HepG2 (cell line): ENCODE results near the gene ADAMTS4. TPM values are rescaled to one million over a fixed set of nuclear protein-coding genes. Genes with fewer than 3 reads are reported as not detected.

Experiments
- DNMT1 ChIP-seq: sonication (generic); formaldehyde crosslinking; IDR thresholded peaks from 2 replicates; pipeline ENCODE4 v1.5.1; 2020; ENCODE audit warnings: mild to moderate bottlenecking, missing genetic modification reagents
- ELF1 ChIP-seq: sonication (generic); formaldehyde crosslinking; IDR thresholded peaks from 2 replicates; pipeline ENCODE4 v1.4.0; 2020; ENCODE audit warnings: missing genetic modification reagents
- KLF16 ChIP-seq, 2 experiments: sonication (generic) in 1 of 2; formaldehyde crosslinking in 1 of 2; IDR thresholded peaks; 2 replicates each; pipeline versions ENCODE4 v1.6.1 to v1.8.0; 2016 to 2023; ENCODE audit warnings: missing genetic modification reagents in 2 of 2, missing compliant biosample characterization in 1 of 2
- MLX ChIP-seq: IDR thresholded peaks from 2 replicates; pipeline ENCODE4 v1.6.1; 2016
- RELA ChIP-seq: sonication (generic); formaldehyde crosslinking; IDR thresholded peaks from 2 replicates; pipeline ENCODE4 v1.4.0; 2020; ENCODE audit warnings: missing genetic modification reagents
- SAFB2 ChIP-seq: sonication (generic); formaldehyde crosslinking; IDR thresholded peaks from 2 replicates; pipeline ENCODE4 v1.5.1; 2020; ENCODE audit warnings: missing genetic modification reagents, low read depth, mild to moderate bottlenecking, borderline replicate concordance
- SSRP1 ChIP-seq: IDR thresholded peaks from 2 replicates; pipeline ENCODE4 v1.6.1; 2016; ENCODE audit warnings: control low read depth
- ZNF30 ChIP-seq: sonication (generic); formaldehyde crosslinking; IDR thresholded peaks from 2 replicates; pipeline ENCODE4 v1.5.0; 2020; ENCODE audit warnings: mild to moderate bottlenecking, missing genetic modification reagents
- ZNF552 ChIP-seq: sonication (generic); formaldehyde crosslinking; IDR thresholded peaks from 2 replicates; pipeline ENCODE4 v1.9.0; 2022; ENCODE audit warnings: missing genetic modification reagents, mild to moderate bottlenecking, borderline replicate concordance
- ZNF777 ChIP-seq: sonication (generic); formaldehyde crosslinking; IDR thresholded peaks from 2 replicates; pipeline ENCODE4 v1.4.0; 2020; ENCODE audit warnings: missing genetic modification reagents
- ZNF780A ChIP-seq: sonication (generic); formaldehyde crosslinking; IDR thresholded peaks from 2 replicates; pipeline ENCODE4 v1.8.0; 2022; ENCODE audit warnings: mild to moderate bottlenecking, missing genetic modification reagents, moderate library complexity
- polyA plus RNA-seq, 8 experiments: library from polyadenylated mRNA; depleted of rRNA in 3 of 8; stranded (reverse) in 7 of 8; unstranded in 1 of 8; fragments of >200 nt; fragmentation: Illumina TruSeq in 4 of 8; extraction: Trizol in 4 of 8; gene quantifications; 2 replicates each; pipeline versions ENCODE4 v1.2.1 to v1.2.3, GENCODE V29; 2011 to 2016; ENCODE audit warnings: low read depth in 4 of 8, missing spikeins in 1 of 8, mixed read lengths in 1 of 8; ENCODE audit not compliant: insufficient read depth in 1 of 8
- total RNA-seq, 5 experiments: library from RNA; depleted of rRNA; stranded (reverse); fragments of >200 nt; fragmentation: Illumina TruSeq; extraction: Trizol; gene quantifications; 2 replicates each; pipeline ENCODE4 v1.2.3, GENCODE V29; 2016; ENCODE audit warnings: low read depth in 1 of 5
- TF ChIP-seq, protein P1 (sequence below): sonication (generic); formaldehyde crosslinking; IDR thresholded peaks from 2 replicates; pipeline ENCODE4 v1.8.0; 2022; ENCODE audit warnings: missing genetic modification reagents, low read depth, mild to moderate bottlenecking, borderline replicate concordance
- TF ChIP-seq, protein P2 (sequence below): sonication (generic); formaldehyde crosslinking; IDR thresholded peaks from 2 replicates; pipeline ENCODE4 v1.5.1; 2020; ENCODE audit warnings: mild to moderate bottlenecking, missing genetic modification reagents, borderline replicate concordance
- TF ChIP-seq, protein P3 (sequence below): sonication (generic); formaldehyde crosslinking; IDR thresholded peaks from 2 replicates; pipeline ENCODE4 v1.8.1; 2023; ENCODE audit warnings: missing genetic modification reagents, inconsistent platforms, borderline replicate concordance
- TF ChIP-seq, protein P4 (sequence below), 2 experiments: fragments of 450-650 bp in 1 of 2; sonication (generic) in 1 of 2; formaldehyde crosslinking; IDR thresholded peaks; 2 replicates each; pipeline versions ENCODE4 v1.5.0 to v1.8.0; 2020 to 2022; ENCODE audit warnings: mild to moderate bottlenecking in 1 of 2, missing genetic modification reagents in 1 of 2
- TF ChIP-seq, protein P5 (sequence below): sonication (generic); formaldehyde crosslinking; IDR thresholded peaks from 2 replicates; pipeline ENCODE4 v1.4.0; 2020; ENCODE audit warnings: missing genetic modification reagents

The ADAMTS4 gene
- total and polyA plus RNA-seq, 2 of the 13 experiments (the other 11 are each of a cell fraction or from before 2014, with no cell fraction given): 0.51 to 1.7 TPM

DNA sequence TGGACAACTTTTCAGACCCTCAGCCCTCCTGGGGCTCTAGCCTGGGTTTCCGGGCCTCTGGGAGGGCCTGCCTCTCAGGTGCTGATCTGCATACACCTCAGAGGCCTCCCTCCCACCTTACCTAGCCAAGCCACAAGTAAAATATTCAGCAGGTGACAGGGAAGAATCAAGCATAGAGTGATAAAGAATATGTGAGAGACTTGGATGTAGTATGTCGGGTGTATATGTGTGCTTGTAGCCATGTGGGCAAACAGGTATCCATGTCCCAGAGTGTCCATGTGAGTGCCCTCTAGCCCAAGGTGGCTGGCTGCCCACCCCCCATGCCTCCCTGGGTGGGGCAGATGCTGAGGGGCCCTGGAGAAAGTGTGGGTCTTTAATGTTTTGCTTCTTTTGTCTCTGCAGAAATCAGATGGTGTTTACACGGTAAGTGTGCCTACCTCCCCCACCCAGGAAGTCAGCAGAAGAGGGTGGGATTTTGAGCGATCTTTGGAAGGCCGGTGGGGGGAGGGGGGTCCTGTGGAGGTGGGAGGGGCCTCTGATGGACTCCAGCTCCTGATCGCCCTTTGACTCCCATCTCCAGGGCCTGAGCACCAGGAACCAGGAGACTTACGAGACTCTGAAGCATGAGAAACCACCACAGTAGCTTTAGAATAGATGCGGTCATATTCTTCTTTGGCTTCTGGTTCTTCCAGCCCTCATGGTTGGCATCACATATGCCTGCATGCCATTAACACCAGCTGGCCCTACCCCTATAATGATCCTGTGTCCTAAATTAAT is 19.6 kb upstream of the ADAMTS4 start (continued):
- TF ChIP-seq ZNF780A (CRISPR knock-in tag): no peak
- TF ChIP-seq, protein P1, sequence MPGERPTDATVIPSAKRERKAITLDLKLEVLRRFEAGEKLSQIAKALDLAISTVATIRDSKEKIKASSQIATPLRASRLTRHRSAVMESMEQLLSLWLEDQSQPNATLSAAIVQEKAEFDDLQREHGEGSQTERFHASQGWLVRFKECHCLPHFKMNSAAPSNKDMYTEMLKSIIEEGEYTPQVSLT (CRISPR knock-in tag): no peak
- peak; percentile 81 for TF ChIP-seq ELF1 (CRISPR knock-in tag)
- TF ChIP-seq SAFB2: no peak; the same call in 1 of the 2 replicates
- TF ChIP-seq, protein P2, sequence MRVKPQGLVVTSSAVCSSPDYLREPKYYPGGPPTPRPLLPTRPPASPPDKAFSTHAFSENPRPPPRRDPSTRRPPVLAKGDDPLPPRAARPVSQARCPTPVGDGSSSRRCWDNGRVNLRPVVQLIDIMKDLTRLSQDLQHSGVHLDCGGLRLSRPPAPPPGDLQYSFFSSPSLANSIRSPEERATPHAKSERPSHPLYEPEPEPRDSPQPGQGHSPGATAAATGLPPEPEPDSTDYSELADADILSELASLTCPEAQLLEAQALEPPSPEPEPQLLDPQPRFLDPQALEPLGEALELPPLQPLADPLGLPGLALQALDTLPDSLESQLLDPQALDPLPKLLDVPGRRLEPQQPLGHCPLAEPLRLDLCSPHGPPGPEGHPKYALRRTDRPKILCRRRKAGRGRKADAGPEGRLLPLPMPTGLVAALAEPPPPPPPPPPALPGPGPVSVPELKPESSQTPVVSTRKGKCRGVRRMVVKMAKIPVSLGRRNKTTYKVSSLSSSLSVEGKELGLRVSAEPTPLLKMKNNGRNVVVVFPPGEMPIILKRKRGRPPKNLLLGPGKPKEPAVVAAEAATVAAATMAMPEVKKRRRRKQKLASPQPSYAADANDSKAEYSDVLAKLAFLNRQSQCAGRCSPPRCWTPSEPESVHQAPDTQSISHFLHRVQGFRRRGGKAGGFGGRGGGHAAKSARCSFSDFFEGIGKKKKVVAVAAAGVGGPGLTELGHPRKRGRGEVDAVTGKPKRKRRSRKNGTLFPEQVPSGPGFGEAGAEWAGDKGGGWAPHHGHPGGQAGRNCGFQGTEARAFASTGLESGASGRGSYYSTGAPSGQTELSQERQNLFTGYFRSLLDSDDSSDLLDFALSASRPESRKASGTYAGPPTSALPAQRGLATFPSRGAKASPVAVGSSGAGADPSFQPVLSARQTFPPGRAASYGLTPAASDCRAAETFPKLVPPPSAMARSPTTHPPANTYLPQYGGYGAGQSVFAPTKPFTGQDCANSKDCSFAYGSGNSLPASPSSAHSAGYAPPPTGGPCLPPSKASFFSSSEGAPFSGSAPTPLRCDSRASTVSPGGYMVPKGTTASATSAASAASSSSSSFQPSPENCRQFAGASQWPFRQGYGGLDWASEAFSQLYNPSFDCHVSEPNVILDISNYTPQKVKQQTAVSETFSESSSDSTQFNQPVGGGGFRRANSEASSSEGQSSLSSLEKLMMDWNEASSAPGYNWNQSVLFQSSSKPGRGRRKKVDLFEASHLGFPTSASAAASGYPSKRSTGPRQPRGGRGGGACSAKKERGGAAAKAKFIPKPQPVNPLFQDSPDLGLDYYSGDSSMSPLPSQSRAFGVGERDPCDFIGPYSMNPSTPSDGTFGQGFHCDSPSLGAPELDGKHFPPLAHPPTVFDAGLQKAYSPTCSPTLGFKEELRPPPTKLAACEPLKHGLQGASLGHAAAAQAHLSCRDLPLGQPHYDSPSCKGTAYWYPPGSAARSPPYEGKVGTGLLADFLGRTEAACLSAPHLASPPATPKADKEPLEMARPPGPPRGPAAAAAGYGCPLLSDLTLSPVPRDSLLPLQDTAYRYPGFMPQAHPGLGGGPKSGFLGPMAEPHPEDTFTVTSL (CRISPR knock-in tag): 0 out of 2 replicates have a peak, but pooled peaks have one; percentile 10
- TF ChIP-seq, protein P3, sequence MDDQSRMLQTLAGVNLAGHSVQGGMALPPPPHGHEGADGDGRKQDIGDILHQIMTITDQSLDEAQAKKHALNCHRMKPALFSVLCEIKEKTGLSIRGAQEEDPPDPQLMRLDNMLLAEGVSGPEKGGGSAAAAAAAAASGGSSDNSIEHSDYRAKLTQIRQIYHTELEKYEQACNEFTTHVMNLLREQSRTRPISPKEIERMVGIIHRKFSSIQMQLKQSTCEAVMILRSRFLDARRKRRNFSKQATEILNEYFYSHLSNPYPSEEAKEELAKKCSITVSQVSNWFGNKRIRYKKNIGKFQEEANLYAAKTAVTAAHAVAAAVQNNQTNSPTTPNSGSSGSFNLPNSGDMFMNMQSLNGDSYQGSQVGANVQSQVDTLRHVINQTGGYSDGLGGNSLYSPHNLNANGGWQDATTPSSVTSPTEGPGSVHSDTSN (CRISPR knock-in tag): no peak
- TF ChIP-seq SSRP1: 0 out of 2 replicates have a peak, but pooled peaks have one; percentile 37
- peak in 1 of 2 experiments; percentile 8; a peak in 1 of 4 replicates for TF ChIP-seq KLF16 (CRISPR knock-in tag; IDR thresholded peaks at IDR 0.05)
- no peak; the same call in 1 of the 2 replicates for TF ChIP-seq ZNF552 (CRISPR knock-in tag)
- TF ChIP-seq, protein P4, sequence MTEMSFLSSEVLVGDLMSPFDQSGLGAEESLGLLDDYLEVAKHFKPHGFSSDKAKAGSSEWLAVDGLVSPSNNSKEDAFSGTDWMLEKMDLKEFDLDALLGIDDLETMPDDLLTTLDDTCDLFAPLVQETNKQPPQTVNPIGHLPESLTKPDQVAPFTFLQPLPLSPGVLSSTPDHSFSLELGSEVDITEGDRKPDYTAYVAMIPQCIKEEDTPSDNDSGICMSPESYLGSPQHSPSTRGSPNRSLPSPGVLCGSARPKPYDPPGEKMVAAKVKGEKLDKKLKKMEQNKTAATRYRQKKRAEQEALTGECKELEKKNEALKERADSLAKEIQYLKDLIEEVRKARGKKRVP (CRISPR knock-in tag; IDR thresholded peaks at IDR 0.05): no peak
- no peak for TF ChIP-seq DNMT1 (CRISPR knock-in tag)
- TF ChIP-seq ZNF777 (CRISPR knock-in tag): no peak
- TF ChIP-seq, protein P5, sequence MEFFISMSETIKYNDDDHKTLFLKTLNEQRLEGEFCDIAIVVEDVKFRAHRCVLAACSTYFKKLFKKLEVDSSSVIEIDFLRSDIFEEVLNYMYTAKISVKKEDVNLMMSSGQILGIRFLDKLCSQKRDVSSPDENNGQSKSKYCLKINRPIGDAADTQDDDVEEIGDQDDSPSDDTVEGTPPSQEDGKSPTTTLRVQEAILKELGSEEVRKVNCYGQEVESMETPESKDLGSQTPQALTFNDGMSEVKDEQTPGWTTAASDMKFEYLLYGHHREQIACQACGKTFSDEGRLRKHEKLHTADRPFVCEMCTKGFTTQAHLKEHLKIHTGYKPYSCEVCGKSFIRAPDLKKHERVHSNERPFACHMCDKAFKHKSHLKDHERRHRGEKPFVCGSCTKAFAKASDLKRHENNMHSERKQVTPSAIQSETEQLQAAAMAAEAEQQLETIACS: no peak
- no peak for TF ChIP-seq ZNF30 (CRISPR knock-in tag)
- TF ChIP-seq MLX (CRISPR knock-in tag): peak; percentile 69; the same call in 1 of the 2 replicates
- 0 out of 2 replicates have a peak, but pooled peaks have one; percentile 57 for TF ChIP-seq RELA (CRISPR knock-in tag)
